Measurements from ENCODE around the gene TGM4.

GRCh38 chr3:44883999-44884431 lies 9.6 kb downstream of the TGM4 start:
- no peak for TF ChIP-seq POLR2AphosphoS5 (IDR thresholded peaks at IDR 0.05; ENCODE audit: low read depth, low read length)
- TF ChIP-seq POLR2A (IDR thresholded peaks at IDR 0.05; ENCODE audit: low read depth, low read length): no peak

All from GM12892 (cell line).